Ammon's horn (tissue), 1 donor: ENCODE data around the gene UMPS.
"Not testable (repeated sequence)": the region's sequence is repeated elsewhere in the genome, so short reads cannot be mapped to it uniquely, and the experiment has no call there.

Experiments
- DNase-seq: peaks from one replicate; pipeline ENCODE4 v3.0.0-alpha.2; 2016; ENCODE audit warnings: low spot score

UMPS gene

DNA sequence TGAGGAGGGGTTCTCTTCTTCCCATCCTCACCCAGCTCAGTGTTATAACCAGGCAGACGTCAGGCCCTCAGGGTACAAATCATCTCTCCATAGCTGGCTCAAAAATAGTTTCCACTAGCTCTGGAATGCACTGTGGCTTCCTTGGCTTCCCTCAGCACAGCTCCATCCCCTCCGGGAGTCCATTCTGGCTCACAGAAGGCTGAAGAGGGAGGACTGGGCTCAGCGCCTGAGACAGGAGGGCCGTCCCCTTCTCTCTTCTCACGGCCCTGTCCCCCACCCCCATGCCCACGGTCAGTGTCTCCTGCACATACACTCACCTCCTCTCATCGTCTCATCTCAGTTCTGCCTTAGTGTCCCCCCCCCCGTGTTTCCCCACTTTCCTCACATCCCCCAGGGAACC is 50.1 kb downstream of the UMPS start:
- DNase-seq: no peak

DNA sequence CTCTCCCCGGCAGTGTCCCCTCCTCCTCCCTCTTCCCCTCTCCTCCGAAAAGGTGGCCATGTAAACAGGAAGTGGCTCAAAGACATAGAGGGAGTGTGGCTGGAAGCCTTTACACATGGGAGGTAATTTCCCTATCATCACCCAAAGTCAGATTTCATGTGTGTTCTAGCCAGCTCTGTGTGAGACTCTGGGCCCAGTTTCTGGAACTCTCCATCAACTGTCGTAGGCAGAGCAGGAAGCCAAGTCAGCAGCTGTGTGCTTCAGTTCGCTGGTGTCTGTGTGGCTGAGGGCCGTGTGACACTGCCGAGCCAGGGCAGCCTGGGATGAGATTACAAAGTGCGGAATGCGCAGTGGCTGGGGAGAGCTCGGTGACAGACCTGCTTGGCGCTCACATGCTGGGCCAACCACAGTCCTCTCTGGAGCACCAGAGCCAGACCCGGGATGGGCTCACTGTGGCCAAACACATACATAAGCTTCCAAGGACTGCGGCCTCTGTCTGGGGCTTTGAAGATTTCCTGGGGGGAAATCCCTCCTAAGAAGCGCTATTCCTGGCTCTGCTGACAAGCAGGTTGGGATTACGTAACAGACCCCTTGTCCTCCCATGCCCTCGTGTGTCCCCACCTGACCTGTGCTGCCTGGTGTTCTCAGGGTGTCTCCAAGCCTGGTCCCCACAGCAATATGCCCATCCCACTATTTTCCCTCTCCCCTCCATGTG is 50.7 kb downstream of the UMPS start:
- peak; percentile 86 for DNase-seq

DNA sequence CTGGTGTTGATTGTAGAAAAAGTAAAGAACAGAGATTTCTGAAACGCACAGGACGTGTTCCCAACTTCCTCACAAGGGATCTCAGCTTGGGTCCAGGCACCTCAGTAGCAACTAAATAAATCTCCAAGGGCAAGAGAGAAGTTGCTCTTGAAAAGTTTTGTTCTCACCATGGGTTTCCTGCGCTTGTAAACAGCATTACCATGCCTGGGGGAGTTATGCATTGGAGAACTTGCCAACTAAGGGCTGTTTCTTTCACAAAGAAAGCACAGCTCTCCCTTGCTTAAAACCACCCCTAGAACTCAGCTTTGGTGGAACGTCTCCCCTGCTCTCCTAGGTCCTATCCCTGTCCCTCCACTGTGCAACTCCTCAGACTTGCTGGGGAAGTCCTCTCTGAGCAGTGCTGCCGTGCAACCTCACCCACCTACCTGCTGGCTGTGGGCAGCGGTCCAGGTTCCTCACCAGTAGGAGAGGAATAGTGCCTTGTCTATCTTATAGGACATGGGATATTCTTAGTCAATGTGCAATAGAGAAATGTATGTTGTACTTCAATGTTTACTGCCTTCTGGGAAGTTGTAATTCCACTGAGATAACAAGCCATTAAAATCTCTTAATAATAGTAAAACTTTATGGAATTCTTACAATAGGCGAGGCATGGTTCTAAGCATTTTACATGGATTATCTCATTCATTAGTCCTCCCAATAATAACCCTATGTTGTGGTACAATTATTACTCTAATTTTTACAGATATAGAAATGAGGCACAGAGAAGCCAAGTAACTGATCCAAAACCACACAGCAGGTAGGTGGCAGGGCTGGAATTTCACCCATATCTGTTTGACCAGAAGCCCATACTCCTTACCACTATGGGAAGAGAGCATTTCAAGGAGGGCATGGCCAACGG is 51.5 kb downstream of the UMPS start:
- no peak for DNase-seq

DNA sequence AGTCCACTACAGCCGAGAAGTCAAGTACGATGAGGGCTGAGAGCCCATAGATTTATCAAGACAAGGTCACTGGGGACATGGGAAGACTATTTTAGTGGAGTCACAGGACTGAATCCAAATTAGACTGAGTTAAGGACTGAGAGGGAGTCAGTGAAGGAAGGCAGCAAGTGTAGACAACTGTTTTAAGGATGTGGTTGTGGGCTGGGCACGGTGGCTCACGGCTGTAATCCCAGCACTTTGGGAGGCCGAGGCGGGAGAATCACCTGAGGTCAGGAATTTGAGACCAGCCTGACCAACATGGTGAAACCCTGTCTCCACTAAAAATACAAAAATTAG is 52.1 kb downstream of the UMPS start:
- not testable (repeated sequence) for DNase-seq

DNA sequence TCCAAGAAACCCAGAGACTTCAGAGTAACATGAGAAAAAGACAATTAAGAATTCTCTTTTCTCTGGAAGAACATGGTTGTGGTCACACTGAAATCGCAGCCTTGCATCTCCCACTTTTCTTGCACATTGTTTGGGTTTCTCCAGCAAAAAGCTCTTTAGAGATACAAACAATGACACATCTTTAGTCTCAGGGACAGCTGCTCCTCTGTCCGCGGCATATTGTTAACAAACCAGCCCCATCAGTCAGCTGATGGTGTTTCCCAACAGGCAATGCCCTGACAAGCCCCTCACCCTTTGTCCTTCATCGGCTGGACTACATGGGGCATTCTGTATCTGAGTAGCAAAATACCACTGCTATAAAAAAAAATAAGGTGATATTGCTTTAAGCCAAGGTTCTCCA is 53.4 kb downstream of the UMPS start:
- no peak for DNase-seq

DNA sequence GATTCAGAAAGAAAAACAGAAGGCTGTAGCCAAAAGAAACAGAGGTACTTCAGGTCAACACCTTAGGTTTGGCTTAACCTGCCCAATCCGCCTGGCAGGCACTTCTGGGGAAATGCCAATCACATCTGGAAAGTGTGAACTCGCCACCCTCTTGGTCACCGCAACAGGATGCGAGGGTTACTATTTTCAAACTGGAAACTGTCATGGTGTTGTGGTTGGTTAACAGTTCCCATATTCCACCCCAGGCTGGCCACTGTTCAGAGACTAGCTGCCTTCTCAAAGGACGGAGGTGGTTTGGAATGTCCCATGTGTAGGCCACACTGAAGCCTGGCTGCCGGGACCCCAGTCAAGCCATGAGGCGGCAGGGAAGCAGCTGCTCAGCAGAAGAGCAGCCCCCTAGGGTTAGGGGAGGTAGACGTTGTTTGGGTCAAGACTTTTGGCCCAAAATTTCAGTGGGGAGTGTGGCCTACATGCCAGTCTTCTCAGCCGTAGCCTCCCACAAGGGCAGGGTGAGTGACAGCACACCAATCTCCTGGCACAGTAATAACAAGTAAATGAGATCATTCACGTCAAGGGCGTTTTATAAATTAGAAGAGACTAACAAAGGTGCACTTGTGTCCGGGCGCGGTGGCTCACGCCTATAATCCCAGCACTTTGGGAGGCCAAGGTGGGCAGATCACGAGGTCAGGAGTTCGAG is 54.6 kb downstream of the UMPS start:
- no peak for DNase-seq

DNA sequence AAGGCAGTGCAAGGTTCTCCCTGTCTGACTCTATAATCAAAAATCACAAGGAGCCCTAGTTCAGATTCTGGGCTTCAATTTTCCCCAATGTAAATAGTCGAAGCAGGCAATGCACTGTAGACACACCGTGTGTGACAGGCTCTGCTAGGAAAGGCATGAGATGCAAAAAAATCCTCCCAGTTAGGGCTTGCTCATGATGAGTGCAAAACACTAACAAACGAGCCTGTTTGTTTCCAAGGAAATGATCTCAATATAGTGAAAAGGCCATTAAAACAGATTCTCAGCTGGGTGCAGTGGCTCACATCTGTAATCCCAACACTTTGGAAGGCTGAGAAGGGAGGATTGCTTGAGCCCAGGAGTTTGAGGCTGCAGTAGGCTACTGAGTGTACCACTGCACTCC is 55.7 kb downstream of the UMPS start:
- DNase-seq: no peak

DNA sequence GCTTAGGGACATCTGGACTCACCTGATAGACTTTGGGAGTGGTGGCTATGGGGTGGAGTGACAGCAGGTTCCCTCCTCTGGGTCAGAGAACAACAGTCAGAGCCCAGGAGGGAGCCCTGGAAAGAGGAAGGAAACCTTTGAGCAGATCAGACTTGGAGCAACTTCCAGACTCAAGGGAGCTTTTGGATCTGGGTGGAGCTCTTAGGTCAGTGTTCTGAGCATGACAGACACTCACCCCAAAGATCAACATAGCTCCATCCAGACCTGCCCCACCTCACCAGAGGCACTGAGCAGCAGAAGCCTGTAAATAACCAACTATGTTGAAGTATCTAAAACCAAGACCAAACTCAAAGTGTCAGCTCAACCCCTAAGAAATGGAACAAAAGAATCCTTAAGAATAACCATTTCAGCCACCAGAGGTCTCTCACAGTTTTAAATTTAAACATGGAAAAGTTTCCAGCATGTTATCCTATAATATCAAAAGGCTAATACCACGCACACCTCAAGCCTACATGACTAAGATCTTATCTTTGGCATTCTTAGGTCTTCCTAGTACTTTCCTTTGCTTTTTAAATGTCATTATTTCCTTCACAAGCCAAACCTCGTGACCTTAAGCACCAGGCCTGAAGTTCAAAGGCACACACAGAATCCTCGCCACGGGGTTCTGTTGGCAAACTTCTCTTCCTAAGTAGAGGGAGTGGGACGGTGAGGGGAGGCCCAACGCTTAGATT is 56.4 kb downstream of the UMPS start:
- DNase-seq: no peak

DNA sequence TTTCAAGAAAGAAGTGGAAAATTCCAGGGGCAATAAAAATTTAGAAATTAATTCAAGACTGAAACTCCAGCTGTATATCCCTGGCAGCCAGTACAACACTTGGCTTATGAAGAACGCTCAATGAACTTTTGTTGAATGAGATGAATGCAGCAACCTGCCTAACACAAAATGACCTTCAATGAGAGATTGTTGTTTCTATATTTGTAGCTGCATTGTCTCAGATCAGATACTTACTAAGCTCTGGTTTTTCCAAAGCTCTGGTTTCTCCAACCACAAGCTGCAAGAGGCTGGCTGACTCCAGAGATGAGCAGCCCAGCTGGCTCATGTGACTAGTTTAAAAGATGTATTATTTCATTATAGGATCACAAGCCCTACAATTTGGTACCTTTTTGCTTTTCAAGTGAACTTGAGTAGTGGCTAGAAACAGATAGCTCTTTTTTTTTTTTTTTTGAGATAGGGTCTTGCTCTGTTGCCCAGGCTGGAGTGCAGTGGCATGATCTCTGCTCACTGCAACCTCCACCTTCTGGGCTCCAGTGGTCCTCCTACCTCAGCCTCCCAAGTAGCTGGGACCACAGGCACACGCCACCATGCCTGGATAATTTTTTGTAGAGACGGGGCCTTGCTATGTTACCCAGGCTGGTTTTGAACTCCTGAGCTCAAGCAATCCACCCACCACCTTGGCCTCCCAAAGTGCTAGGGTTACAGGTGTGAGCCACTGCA is 57.4 kb downstream of the UMPS start:
- DNase-seq: peak; percentile 64

DNA sequence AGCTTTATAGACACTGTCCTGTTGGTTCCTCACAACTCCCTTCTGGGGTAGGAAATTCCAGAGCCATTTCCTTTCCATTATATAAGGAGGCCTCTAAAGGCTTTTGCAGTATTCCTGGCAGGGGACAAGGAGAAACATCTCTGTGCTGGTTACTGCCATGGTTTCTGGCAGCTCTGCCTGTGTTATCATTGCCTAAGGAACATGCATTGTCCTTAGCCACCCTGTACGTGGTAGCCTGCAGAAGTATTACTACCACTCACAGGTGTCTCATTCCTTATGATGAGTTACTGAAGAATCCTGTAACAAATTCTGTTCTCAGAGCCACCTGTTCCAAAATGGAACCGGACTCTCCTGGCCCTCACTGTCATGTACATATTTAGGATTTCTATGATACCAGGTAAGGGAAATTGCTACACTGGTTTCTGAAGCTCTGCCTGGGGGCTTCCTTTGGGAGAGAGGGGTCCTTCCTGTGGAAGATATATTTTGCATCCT is 58.0 kb downstream of the UMPS start:
- no peak for DNase-seq

DNA sequence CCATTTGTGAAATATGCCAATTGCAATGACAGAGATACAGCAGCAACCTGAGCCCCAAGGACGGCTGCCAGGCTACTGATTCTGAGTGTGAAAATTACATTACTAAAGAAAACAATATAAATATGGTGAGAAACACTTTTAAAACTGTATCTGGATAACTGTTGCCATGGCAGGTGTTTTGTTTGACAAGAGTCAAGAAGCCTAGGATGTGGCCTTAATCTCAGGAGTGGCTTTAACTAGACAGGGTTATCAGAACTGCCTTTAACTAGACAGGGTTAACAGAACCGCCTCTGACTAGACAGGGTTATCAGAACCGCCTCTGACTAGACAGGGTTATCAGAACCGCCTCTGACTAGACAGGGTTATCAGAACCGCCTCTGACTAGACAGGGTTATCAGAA is 58.9 kb downstream of the UMPS start:
- not testable (repeated sequence) for DNase-seq

DNA sequence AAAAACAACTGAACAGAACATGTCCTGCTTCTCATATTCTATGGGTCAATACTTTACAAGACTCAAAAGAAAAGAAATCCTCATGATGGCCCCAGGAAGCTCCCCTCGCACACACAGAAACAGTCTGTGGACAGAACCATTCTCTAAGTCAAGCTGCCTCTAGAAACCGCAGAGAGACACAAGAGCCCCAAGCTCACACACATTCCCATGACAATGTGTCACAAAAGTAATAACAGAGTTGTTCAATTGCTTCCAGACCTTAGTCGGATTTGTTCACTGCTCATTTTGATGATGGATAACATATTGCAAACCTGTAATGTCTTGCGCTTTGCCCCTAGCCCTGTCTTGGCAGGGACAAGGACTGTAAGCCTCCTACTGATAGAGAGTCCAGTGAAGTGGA is 60.9 kb downstream of the UMPS start:
- no peak for DNase-seq

DNA sequence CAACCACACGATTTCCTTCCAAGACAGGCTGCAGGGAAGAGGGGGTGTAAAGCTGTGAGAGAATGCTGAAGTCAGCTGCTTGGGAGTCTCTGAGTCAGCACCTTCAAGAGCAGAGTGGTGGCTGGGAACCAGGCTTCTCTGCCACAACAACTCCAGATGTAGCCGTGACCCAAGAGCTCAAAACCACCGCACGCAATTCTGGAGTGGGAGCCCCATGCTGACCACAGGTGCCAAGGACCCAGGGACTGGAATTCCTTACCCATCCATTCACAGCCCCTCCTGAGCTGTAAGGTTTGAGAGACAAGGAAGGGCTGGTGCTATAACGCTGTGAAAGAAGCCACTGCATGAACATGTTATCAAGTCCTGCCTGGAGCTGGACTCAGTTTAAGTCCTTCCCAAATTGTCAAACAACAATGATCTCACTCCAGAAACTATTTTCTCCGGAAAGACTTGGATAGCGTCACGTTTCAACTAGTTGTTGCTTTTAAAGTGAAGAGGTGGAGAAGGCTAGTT is 61.4 kb downstream of the UMPS start:
- DNase-seq: peak; percentile 48

DNA sequence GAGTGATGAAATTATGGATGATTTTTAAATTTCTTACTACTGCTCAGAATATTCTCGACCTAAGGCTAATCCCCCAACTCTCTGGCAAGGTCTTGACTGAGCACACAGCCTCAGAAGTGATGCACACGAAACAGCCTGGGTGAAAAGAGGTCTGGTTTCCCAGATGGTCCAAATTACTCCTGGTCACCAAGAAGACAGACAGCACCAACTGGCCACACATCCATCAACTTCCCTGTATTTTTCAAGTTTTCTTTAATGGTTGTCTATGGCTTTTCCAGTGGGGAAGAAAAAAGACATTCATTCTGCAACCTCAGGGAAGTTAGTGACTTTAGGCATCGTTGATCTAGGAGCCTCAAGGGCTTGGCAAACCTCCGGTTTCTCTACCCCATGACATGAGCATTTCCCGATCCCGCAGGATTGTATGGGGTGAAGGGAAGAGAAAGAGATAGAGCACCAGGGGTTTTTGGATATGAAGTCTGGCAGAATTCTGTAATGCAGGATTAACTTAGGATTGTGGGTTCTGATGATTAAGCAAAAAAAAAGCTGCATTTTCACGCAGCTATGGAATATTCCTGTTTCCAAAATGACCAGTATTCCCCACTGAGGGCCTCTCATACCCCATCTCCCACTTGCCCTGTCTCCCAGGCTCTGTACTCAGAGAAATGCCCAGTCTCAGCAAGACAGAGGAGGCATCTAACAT is 62.2 kb downstream of the UMPS start:
- no peak for DNase-seq

DNA sequence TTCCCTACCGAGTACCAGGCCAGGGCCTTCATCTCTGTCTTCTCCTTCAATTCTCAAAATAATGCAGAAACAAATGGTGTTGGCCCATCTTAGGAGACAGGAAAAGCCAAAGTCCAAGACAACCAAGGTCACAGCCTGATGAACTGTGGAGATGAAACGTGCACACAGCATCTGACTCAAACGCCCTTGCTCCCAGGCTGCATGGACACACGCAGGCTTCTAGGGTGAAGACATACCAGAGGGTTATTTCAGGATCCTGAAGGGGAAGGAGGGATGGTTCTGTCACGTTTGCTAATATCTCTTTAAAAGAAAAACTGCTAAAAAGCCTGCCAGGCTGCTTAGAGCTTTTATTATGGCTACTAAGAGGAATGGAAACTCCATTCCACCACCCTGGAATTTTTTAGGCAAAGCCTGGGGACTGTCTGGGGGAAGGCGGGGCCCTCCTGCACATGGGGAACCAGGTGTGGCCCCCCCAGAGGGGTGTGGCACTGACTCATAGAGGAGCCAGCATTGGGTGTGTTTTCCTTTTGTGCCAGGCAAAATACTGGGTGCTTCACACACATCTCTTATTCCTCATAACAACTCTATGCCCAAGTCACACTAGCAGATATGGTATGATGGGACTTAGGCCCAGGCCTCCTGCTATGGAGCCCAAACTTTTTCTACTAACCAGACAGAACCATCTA is 62.9 kb downstream of the UMPS start:
- DNase-seq: no peak

DNA sequence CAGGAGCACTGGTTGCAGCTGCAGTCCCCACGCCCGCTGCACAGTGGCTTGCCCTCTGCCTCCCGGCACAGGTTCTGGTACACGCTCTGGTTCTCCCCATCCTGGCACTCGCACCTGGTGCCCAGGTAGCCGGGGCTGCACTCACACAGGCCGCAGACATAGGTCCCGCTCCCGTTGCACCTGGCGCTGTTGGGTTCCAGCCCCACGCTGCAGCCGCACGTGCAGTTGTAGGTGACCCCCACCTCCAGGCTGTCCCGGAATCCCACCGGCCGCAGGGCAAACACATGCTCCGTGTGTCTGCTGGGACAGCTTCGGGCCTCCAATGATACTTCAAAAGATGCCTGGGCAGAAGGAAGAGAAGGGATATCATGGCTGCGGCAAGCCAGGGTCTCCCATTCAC is 66.2 kb downstream of the UMPS start:
- DNase-seq: no peak

DNA sequence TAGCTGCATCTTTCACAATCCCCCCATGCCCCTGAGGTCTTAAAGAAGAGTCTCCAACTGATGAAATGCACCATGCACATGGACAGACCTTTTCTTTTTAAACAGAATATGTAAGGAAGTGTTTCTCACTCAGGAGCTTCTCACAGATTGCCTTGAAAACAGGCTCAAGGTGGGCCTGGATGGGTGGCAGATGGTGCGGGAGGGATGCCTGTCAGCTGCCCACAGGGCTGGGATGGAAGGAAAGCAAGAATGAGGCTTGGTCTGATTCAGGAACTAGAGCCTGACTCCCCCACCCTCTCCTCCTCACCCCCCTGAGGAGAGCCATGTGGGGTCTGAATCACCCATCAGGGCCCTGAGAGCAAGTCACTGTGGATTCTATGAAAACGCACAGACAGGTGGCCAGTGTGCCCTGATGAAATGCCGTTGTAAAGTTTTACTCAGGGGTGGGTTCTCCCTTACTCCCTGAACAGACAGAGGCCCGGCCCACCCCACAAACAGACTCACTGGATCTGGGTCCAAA is 67.2 kb downstream of the UMPS start:
- DNase-seq: no peak
